ENCODE measurements around the gene ELMO1. TPM values are rescaled to one million over a fixed set of nuclear protein-coding genes. Genes with fewer than 3 reads are reported as not detected.

ELMO1 gene
- polyA plus RNA-seq, 2 of the 4 experiments (the other 2 are of a cell fraction) = 2.3 to 6.1 TPM

DNA sequence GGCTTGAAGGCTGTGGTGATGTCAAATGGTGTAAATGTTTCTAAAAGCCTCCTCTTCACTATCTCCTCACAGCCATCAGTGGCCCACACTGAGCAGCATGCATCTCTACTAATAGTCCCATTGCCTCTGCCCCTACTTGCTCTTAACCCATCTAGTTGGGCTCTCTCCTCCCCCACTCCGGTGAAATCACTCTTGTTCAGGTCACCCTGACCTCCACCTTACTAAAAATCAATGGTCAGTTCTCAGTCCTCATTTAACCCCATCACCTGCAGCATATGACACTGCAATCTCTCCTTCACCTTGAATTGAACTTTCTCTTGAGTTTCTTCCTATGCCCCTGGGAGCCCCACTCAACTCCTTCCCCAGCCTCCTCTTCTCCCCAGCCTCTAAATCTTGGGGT, 369.2 kb downstream of the ELMO1 start:
- TF ChIP-seq, protein P1, sequence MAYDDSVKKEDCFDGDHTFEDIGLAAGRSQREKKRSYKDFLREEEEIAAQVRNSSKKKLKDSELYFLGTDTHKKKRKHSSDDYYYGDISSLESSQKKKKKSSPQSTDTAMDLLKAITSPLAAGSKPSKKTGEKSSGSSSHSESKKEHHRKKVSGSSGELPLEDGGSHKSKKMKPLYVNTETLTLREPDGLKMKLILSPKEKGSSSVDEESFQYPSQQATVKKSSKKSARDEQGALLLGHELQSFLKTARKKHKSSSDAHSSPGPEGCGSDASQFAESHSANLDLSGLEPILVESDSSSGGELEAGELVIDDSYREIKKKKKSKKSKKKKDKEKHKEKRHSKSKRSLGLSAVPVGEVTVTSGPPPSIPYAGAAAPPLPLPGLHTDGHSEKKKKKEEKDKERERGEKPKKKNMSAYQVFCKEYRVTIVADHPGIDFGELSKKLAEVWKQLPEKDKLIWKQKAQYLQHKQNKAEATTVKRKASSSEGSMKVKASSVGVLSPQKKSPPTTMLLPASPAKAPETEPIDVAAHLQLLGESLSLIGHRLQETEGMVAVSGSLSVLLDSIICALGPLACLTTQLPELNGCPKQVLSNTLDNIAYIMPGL (CRISPR knock-in tag; IDR thresholded peaks at IDR 0.05; ENCODE audit: borderline replicate concordance) = no peak
- TF ChIP-seq JUN (IDR thresholded peaks at IDR 0.05) (no peak), ZC3H11A (IDR thresholded peaks at IDR 0.05) (no peak), RFX5 (IDR thresholded peaks at IDR 0.05) (no peak)
- Histone ChIP-seq H3K4me2 (no peak overlapping the region), H3K27ac (no peak overlapping the region), H3K9me3 (no peaks in the 10 kb centered on the region), H3K4me3 (no peak overlapping the region), H3K4me1 (peaks cover 12% of the 10 kb centered on the region; the same call in 1 of the 3 replicates)
- ChIA-PET POLR2A (no interaction called here), CTCF (no interaction called here)
- DNase-seq (ENCODE audit: low read depth in 1 of 2, low spot score in 1 of 2) (no peak), ATAC-seq (no peak), FAIRE-seq (no peak)
- 29% methylated on average over 1 of the region's 1 CpG for WGBS (ENCODE audit: missing lambda C conversion rate)

DNA sequence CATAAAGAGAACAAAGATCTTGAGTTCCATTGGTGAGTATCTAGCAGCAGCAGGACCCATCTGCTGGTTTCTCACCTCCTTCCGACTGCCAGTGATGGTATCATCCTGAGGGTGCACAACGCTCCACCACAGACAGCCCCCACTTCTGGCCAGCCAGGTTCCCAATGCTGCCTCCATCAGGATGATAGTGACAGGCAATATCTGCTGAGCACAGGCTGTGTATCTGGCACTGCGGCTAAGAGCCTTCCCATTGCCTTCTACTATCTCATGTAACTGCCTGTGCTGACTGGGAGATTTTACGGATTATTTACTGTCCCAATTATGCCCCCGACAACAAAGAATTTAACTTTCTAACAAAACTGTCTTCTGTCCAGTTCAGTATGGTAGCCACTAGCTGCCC, 372.0 kb downstream of the ELMO1 start:
- Histone ChIP-seq H3K4me2 (no peak overlapping the region), H3K4me3 (no peak overlapping the region), H3K27ac (no peak overlapping the region), H3K4me1 (no peaks in the 10 kb centered on the region), H3K9me3 (no peaks in the 10 kb centered on the region)
- CTCF ChIA-PET = no interaction called here
- FAIRE-seq (no peak), ATAC-seq (no peak), DNase-seq (ENCODE audit: low read depth in 1 of 2, low spot score in 1 of 2) (no peak)
- POLR2A ChIA-PET = no interaction called here
- 89% methylated on average over 5 of the region's 5 CpGs for WGBS (ENCODE audit: missing lambda C conversion rate)
- TF ChIP-seq KDM1A (IDR thresholded peaks at IDR 0.05; ENCODE audit: low read depth) (no peak), TP53 (CRISPR knock-in tag; IDR thresholded peaks at IDR 0.05) (no peak)

DNA sequence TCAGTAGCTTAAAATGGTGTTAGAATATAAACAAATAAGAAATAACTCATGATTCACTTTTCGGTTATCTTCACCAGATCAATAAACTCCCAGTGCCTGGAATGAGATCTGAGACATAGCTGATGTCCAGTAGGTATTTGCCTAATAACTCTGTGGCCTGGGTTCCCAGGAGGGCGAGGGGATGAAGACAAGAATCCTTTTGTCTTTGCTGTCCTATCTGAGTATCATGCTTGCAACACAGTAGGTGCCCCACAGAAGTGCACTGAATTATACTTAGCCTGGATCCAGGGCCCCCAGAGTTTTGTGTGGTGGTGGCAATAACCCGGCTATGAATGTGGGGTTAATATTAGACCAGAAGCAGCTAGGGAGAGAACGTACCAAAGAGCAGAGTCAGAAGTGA, 374.3 kb downstream of the ELMO1 start:
- CTCF ChIA-PET = interaction anchor here (0.7 kb wide), 2 partner anchors 9 to 108 kb away, joined by 3 read pairs; no protein-coding TSS in a partner anchor
- FAIRE-seq (no peak), DNase-seq (ENCODE audit: low read depth in 1 of 2, low spot score in 1 of 2) (no peak), ATAC-seq (no peak)
- WGBS (ENCODE audit: missing lambda C conversion rate) = 50% methylated on average over 4 of the region's 4 CpGs
- H3K4me2 ChIP-seq = no peak overlapping the region
- TF ChIP-seq CBX8 (IDR thresholded peaks at IDR 0.05) = no peak
- no peak for TF ChIP-seq KDM1A (IDR thresholded peaks at IDR 0.05; ENCODE audit: low read depth)
- no peak for TF ChIP-seq HOXA7 (CRISPR knock-in tag; IDR thresholded peaks at IDR 0.05)
- TF ChIP-seq, protein P2, sequence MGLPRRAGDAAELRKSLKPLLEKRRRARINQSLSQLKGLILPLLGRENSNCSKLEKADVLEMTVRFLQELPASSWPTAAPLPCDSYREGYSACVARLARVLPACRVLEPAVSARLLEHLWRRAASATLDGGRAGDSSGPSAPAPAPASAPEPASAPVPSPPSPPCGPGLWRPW (IDR thresholded peaks at IDR 0.05) = no peak
- no peak for TF ChIP-seq RAD21 (conservative IDR thresholded peaks at IDR 0.05 in 1 of 2, IDR thresholded peaks at IDR 0.05 in 1 of 2)
- TF ChIP-seq, protein P3, sequence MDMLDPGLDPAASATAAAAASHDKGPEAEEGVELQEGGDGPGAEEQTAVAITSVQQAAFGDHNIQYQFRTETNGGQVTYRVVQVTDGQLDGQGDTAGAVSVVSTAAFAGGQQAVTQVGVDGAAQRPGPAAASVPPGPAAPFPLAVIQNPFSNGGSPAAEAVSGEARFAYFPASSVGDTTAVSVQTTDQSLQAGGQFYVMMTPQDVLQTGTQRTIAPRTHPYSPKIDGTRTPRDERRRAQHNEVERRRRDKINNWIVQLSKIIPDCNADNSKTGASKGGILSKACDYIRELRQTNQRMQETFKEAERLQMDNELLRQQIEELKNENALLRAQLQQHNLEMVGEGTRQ (IDR thresholded peaks at IDR 0.05) = no peak
- TF ChIP-seq PHF8 (IDR thresholded peaks at IDR 0.05; ENCODE audit: borderline replicate concordance, low read depth) = no peak
- TF ChIP-seq NR3C1 (IDR thresholded peaks at IDR 0.05) = no peak
- TF ChIP-seq RNF2 (IDR thresholded peaks at IDR 0.05; ENCODE audit: borderline replicate concordance, low read depth) = no peak
- no peak for TF ChIP-seq RFX5 (IDR thresholded peaks at IDR 0.05)
- no peak for TF ChIP-seq ZC3H11A (IDR thresholded peaks at IDR 0.05)
- TF ChIP-seq GATA3 (IDR thresholded peaks at IDR 0.05; ENCODE audit: borderline replicate concordance) = no peak
- TF ChIP-seq KDM5A (IDR thresholded peaks at IDR 0.05) = no peak
- POLR2A ChIA-PET = no interaction called here
- no peak overlapping the region for H3K4me3 ChIP-seq
- no peak overlapping the region for H3K27ac ChIP-seq
- no peaks in the 10 kb centered on the region for H3K9me3 ChIP-seq
- H3K4me1 ChIP-seq = no peaks in the 10 kb centered on the region

DNA sequence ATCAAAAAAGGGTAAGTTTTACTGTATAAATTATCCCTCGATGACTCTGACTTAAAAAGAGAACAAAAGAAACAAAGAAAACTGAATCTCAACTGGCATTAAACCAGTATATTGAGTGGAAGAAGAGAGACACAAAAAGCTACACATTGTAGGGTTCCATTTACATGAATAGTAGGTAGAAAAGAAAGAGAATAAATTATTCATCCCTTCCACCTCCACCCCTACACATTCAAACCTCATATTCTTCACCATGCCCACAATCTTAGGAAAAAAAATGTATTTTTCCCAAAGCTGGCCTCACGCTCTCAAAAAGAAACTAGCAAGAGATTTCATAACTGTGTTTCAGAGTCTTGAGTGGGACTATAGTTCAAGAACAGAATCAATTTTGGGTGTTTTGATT, 377.5 kb downstream of the ELMO1 start:
- ChIA-PET CTCF (interaction anchor here (1.3 kb wide), 1 partner anchor 56 kb away, joined by 3 read pairs; no protein-coding TSS in a partner anchor), POLR2A (interaction anchor here (0.6 kb wide), 1 partner anchor 600 kb away, joined by 6 read pairs; no protein-coding TSS in a partner anchor)
- Histone ChIP-seq H3K4me3 (no peak overlapping the region), H3K4me2 (no peak overlapping the region), H3K4me1 (no peaks in the 10 kb centered on the region), H3K9me3 (no peaks in the 10 kb centered on the region), H3K27ac (no peak overlapping the region)
- 48% methylated on average over 2 of the region's 2 CpGs for WGBS (ENCODE audit: missing lambda C conversion rate)
- no peak for ATAC-seq
- no peak for DNase-seq (ENCODE audit: low read depth in 1 of 2, low spot score in 1 of 2)
- FAIRE-seq = no peak
- TF ChIP-seq NFE2L2 (conservative IDR thresholded peaks at IDR 0.05; ENCODE audit: low read length) = no peak
- TF ChIP-seq POLR2AphosphoS2 (conservative IDR thresholded peaks at IDR 0.05; ENCODE audit: low read length) = no peak
- TF ChIP-seq ESRRA (IDR thresholded peaks at IDR 0.05; ENCODE audit: borderline replicate concordance, low read length) = no peak

Measured in A549 (cell line).